Epithelial cell of esophagus (primary cell): ENCODE measurements around the gene MVD.

Experiments
- DNase-seq: peaks from one replicate; pipeline ENCODE4 v3.0.0; 2010; ENCODE audit warnings: low read depth
- H3K4me3 ChIP-seq: 2 replicates; pipeline ENCODE4 v1.5.1; 2011; ENCODE audit warnings: mild to moderate bottlenecking, low read length, control low read depth
- CTCF ChIP-seq: IDR thresholded peaks from 2 replicates; pipeline ENCODE4 v1.5.1; 2011; ENCODE audit warnings: low read depth, mild to moderate bottlenecking, low read length, control low read depth, inconsistent platforms; ENCODE audit not compliant: insufficient read depth; ENCODE audit errors: missing control alignments

MVD gene

GRCh38 chr16:88617268-88618031, 45.4 kb downstream of the MVD start:
- TF ChIP-seq CTCF = no peak
- no peak for DNase-seq
- no peak overlapping the region for H3K4me3 ChIP-seq

GRCh38 chr16:88616736-88617135, 46.2 kb downstream of the MVD start:
- no peak for TF ChIP-seq CTCF

GRCh38 chr16:88616320-88616719, 46.6 kb downstream of the MVD start:
- no peak for TF ChIP-seq CTCF
- H3K4me3 ChIP-seq = no peak overlapping the region
- peak; percentile 75 for DNase-seq

More at GRCh38 chr16:88616736-88617135, 46.2 kb downstream of the MVD start:
- no peak for DNase-seq
- H3K4me3 ChIP-seq = no peak overlapping the region

GRCh38 chr16:88614818-88615580, 47.9 kb downstream of the MVD start:
- DNase-seq = no peak
- no peak for TF ChIP-seq CTCF
- H3K4me3 ChIP-seq = no peak overlapping the region

GRCh38 chr16:88613911-88614817, 48.7 kb downstream of the MVD start:
- DNase-seq = no peak
- TF ChIP-seq CTCF = no peak
- no peak overlapping the region for H3K4me3 ChIP-seq

- H3K4me3 ChIP-seq = no peak overlapping the region
- TF ChIP-seq CTCF = no peak
- no peak for DNase-seq
These were observed 49.6 kb downstream of the MVD start for GRCh38 chr16:88613293-88613692.
